B cell (primary cell): ENCODE measurements around the gene NTHL1. TPM values are rescaled to one million over a fixed set of nuclear protein-coding genes. Genes with fewer than 3 reads are reported as not detected.
"Not testable (repeated sequence)": the region's sequence is repeated elsewhere in the genome, so short reads cannot be mapped to it uniquely, and the experiment has no call there.

Experiments
- ATAC-seq: fragments of 200-7000 bp; cut with Tn5 transposase; one replicate; pipeline ENCODE4 v1.10.0; 2021; ENCODE audit warnings: low read depth, mild to moderate bottlenecking, moderate number of reproducible peaks, moderate library complexity
- CTCF ChIA-PET: fragments of 350-600 bp; sonication (Branson Sonifier 250); formaldehyde crosslinking; loops from one replicate; lab custom pipeline; 2021; ENCODE audit warnings: antibody characterized with exemption, inconsistent platforms; lab: Charles Lee
- POLR2A ChIA-PET: fragments of 350-600 bp; sonication (Branson Sonifier 250); formaldehyde crosslinking; loops from one replicate; lab custom pipeline; 2021; ENCODE audit warnings: antibody characterized with exemption; lab: Charles Lee
- DNase-seq: peaks from one replicate; pipeline ENCODE4 v3.0.0; 2013
- H2AFZ ChIP-seq: 2 replicates; pipeline ENCODE4 v1.6.1; 2012; ENCODE audit warnings: mild to moderate bottlenecking, low read depth, low read length; ENCODE audit not compliant: insufficient read depth, poor library complexity, severe bottlenecking
- H3K27ac ChIP-seq, 2 donors: 1 replicate in 1 of 2; 2 replicates in 1 of 2; pipeline ENCODE4 v1.5.1; 2012 to 2013; ENCODE audit warnings: low read length in 2 of 2, mild to moderate bottlenecking in 2 of 2, moderate library complexity in 1 of 2
- H3K27me3 ChIP-seq, 4 experiments: fragments of 200-600 bp in 1 of 4; sonication (generic) in 1 of 4; replicated peaks in 1 of 4; 1 replicate in 2 of 4; 2 replicates in 2 of 4; pipeline versions ENCODE4 v1.6.1 to v1.7.0; 2013 to 2016; ENCODE audit warnings: low read length in 3 of 4, mild to moderate bottlenecking in 2 of 4, mixed read lengths in 1 of 4, moderate library complexity in 1 of 4; ENCODE audit not compliant: insufficient read depth in 4 of 4, control insufficient read depth in 3 of 4; ENCODE audit errors: control extremely low read depth in 1 of 4
- H3K36me3 ChIP-seq, 2 experiments: replicated peaks in 1 of 2; 1 replicate in 1 of 2; 2 replicates in 1 of 2; pipeline versions ENCODE4 v1.6.1 to v1.7.1; 2013; ENCODE audit warnings: low read length in 1 of 2; ENCODE audit not compliant: insufficient read depth in 2 of 2, control insufficient read depth in 1 of 2; ENCODE audit errors: control extremely low read depth in 1 of 2, extremely low read depth in 1 of 2
- H3K4me1 ChIP-seq, 2 donors: fragments of 200-600 bp in 1 of 2; sonication (generic) in 1 of 2; 1 replicate in 1 of 2; 2 replicates in 1 of 2; pipeline versions ENCODE4 v1.5.1 to v1.6.1; 2013 to 2017; ENCODE audit warnings: low read length in 2 of 2; ENCODE audit not compliant: control insufficient read depth in 2 of 2, insufficient read depth in 2 of 2
- H3K4me2 ChIP-seq: replicated peaks from 2 replicates; pipeline ENCODE3; 2012; ENCODE audit warnings: mild to moderate bottlenecking, low read depth, low read length; ENCODE audit not compliant: poor library complexity, severe bottlenecking
- H3K4me3 ChIP-seq, 5 experiments: fragments of 200-600 bp in 1 of 5; sonication (generic) in 1 of 5; 1 replicate in 3 of 5; 2 replicates in 2 of 5; pipeline versions ENCODE4 v1.5.1 to v1.7.0; 2011 to 2016; ENCODE audit warnings: low read length in 4 of 5, mild to moderate bottlenecking in 4 of 5, low read depth in 2 of 5, control low read depth in 1 of 5, moderate library complexity in 1 of 5; ENCODE audit not compliant: insufficient read depth in 1 of 5; ENCODE audit errors: control extremely low read depth in 1 of 5, extremely low read depth in 1 of 5
- H3K79me2 ChIP-seq: fragments of 200-600 bp; sonication (generic); one replicate; pipeline ENCODE4 v1.6.0; 2016; ENCODE audit warnings: low read length; ENCODE audit not compliant: control insufficient read depth, insufficient read depth
- H3K9ac ChIP-seq: fragments of 200-600 bp; sonication (generic); 2 replicates; pipeline ENCODE4 v1.6.1; 2017; ENCODE audit warnings: mild to moderate bottlenecking, low read length, moderate library complexity
- H3K9me3 ChIP-seq, 3 donors: one replicate each; pipeline versions ENCODE4 v1.6.1 to v1.7.1; 2013; ENCODE audit warnings: low read length in 2 of 3; ENCODE audit not compliant: control insufficient read depth in 2 of 3, insufficient read depth in 1 of 3; ENCODE audit errors: control extremely low read depth in 1 of 3
- H4K20me1 ChIP-seq: 2 replicates; pipeline ENCODE4 v1.6.0; 2012; ENCODE audit warnings: mild to moderate bottlenecking, low read length; ENCODE audit not compliant: insufficient read depth, control insufficient read depth, poor library complexity, severe bottlenecking
- H3K27ac Mint-ChIP-seq: one replicate; pipeline ENCODE4 v1.8.0; 2021; ENCODE audit warnings: mixed read lengths
- H3K27me3 Mint-ChIP-seq: one replicate; pipeline ENCODE4 v1.8.0; 2021; ENCODE audit warnings: mixed read lengths
- H3K4me1 Mint-ChIP-seq: one replicate; pipeline ENCODE4 v1.8.0; 2021; ENCODE audit warnings: mixed read lengths
- H3K4me3 Mint-ChIP-seq: one replicate; pipeline ENCODE4 v1.8.0; 2021; ENCODE audit warnings: mixed read lengths
- H3K9me3 Mint-ChIP-seq: one replicate; pipeline ENCODE4 v1.8.0; 2022; ENCODE audit warnings: mixed read lengths; ENCODE audit not compliant: insufficient read depth
- EZH2 ChIP-seq: IDR thresholded peaks from 2 replicates; pipeline ENCODE4 v1.6.1; 2012; ENCODE audit warnings: borderline replicate concordance, low read depth, mild to moderate bottlenecking, moderate library complexity, low read length; ENCODE audit not compliant: insufficient read depth, poor library complexity, severe bottlenecking
- WGBS: methylation state at CpG from one replicate; pipeline ENCODE4 v1.1.5; 2013; ENCODE audit warnings: missing lambda C conversion rate; ENCODE audit not compliant: insufficient coverage; 5-methylcytosine and 5-hydroxymethylcytosine counted together
- intact Hi-C: fragments of 100-400 bp; cut with micrococcal nuclease; formaldehyde crosslinking; loops from one replicate; pipeline ENCODE4 v1.10.0; 2022
- polyA plus RNA-seq: library from polyadenylated mRNA; depleted of rRNA; stranded (reverse); fragments of >200 nt; gene quantifications from 2 replicates; pipeline ENCODE4 v1.2.3, GENCODE V29; 2012
- total RNA-seq, 2 donors: library from RNA; stranded (reverse); fragments of 120-200 nt in 1 of 2; gene quantifications; 1 replicate in 1 of 2; 2 replicates in 1 of 2; pipeline versions ENCODE4 v1.2.3 to v1.2.4, GENCODE V29; 2013 to 2022
- TF ChIP-seq, protein P1 (sequence below): fragments of 200-600 bp; IDR thresholded peaks from one replicate; pipeline ENCODE4 v1.8.0; 2022; ENCODE audit warnings: antibody characterized with exemption, mild to moderate bottlenecking

NTHL1 gene
- total and polyA plus RNA-seq, 2 donors (not counting 1 experiment from before 2014, with no cell fraction given) = 17.5 to 27.6 TPM

DNA sequence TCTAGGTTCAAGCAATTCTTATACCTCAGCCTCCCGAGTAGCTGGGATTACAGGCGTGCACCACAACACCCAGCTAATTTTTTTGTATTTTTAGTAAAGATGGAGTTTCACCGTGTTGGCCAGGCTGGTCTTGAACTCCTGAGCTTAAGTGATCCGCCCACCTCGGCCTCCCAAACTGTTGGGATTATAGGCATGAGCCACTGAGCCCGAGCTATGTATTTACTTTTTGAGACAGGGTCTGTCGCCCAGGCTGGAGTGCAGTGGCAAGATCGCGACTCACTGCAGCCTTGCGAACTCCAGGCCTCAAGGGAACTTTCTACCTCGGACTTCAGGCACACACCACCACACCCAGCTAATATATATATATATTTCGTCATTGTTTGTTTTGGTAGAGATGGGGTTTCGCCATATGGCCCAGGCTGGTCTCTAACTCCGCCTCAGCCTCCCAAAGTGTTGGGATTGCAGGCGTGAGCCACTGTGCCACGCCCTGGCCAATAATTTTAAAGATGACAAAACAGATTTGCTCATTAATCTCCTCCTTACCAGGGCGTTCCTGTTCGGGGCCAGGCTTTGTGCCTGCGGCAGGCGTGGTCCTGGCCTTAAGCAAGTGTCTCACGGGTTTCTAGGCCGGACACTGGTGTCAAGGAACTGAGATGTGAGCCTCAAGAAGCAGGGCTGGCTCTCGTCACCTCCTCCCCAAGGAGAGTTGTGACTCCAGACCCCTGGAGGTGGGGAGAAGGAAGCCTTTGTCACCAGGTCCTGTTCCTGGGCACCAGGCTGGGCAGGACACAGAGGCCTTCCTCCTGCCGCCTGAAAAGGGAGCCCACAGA is 32.3 kb downstream of the NTHL1 start:
- intact Hi-C loops = no loop called here
- Histone ChIP-seq H3K27me3 (peaks cover 0 to 21% (median 6%) of the 10 kb centered on the region in 4 experiments), H3K36me3 (no peaks in the 10 kb centered on the region), H3K4me1 (peaks cover 12 to 15% of the 10 kb centered on the region in 2 donors), H3K79me2 (peaks cover 3% of the 10 kb centered on the region), H3K4me3 (no peak overlapping the region), H3K27ac (no peak overlapping the region), H3K4me2 (no peak overlapping the region), H3K9ac (no peak overlapping the region), H4K20me1 (no peaks in the 10 kb centered on the region), H2AFZ (no peak overlapping the region), H3K9me3 (no peaks in the 10 kb centered on the region)
- DNase-seq (no peak), ATAC-seq (no peak)
- 92% methylated on average over 18 of the region's 24 CpGs for WGBS
- Mint-ChIP-seq H3K27me3 (peaks cover 11% of the 10 kb centered on the region), H3K4me3 (no peak overlapping the region), H3K27ac (no peak overlapping the region), H3K9me3 (no peaks in the 10 kb centered on the region), H3K4me1 (peaks cover 1% of the 10 kb centered on the region)
- ChIA-PET CTCF (interaction anchor here (0.6 kb wide), 1 partner anchor 139 kb away, joined by 3 read pairs; no protein-coding TSS in a partner anchor), POLR2A (no interaction called here)
- TF ChIP-seq EZH2 = no peak
- TF ChIP-seq, protein P1, sequence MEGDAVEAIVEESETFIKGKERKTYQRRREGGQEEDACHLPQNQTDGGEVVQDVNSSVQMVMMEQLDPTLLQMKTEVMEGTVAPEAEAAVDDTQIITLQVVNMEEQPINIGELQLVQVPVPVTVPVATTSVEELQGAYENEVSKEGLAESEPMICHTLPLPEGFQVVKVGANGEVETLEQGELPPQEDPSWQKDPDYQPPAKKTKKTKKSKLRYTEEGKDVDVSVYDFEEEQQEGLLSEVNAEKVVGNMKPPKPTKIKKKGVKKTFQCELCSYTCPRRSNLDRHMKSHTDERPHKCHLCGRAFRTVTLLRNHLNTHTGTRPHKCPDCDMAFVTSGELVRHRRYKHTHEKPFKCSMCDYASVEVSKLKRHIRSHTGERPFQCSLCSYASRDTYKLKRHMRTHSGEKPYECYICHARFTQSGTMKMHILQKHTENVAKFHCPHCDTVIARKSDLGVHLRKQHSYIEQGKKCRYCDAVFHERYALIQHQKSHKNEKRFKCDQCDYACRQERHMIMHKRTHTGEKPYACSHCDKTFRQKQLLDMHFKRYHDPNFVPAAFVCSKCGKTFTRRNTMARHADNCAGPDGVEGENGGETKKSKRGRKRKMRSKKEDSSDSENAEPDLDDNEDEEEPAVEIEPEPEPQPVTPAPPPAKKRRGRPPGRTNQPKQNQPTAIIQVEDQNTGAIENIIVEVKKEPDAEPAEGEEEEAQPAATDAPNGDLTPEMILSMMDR = no peak

DNA sequence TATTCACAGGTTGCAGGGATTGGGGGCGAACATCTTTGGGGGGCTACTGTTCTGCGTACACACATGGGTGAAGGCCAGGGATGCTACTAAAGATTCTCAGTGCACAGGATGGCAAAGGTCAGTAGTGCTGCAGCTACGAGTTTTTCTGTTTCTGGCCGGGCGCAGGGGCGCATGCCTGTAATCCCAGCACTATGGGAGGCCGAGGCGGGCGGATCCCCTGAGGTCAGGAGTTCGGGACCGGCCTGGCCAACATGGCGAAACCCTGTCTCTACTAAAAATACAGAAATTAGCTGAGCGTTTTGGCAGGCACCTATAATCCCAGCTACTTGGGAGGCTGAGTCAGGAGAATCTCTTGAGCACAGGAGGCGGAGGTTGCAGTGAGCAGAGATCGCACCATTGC is 34.1 kb downstream of the NTHL1 start:
- Histone ChIP-seq H3K4me3 (no peak overlapping the region), H3K36me3 (no peaks in the 10 kb centered on the region), H3K4me1 (peaks cover 13 to 16% of the 10 kb centered on the region in 2 donors), H4K20me1 (peaks cover 7% of the 10 kb centered on the region), H2AFZ (no peak overlapping the region), H3K9me3 (no peaks in the 10 kb centered on the region), H3K9ac (no peak overlapping the region), H3K27me3 (peaks cover 0 to 7% (median 0%) of the 10 kb centered on the region in 4 experiments), H3K4me2 (no peak overlapping the region), H3K27ac (no peak overlapping the region), H3K79me2 (peaks cover 15% of the 10 kb centered on the region)
- no peaks in the 10 kb centered on the region for H3K9me3 Mint-ChIP-seq
- DNase-seq = no peak
- ATAC-seq = no peak
- CTCF ChIA-PET = interaction anchor here (1.2 to 2.8 kb wide), 2 partner anchors 9 kb away, joined by 3 to 10 read pairs; no protein-coding TSS in a partner anchor
- H3K27ac Mint-ChIP-seq = no peak overlapping the region
- no peak for TF ChIP-seq EZH2
- TF ChIP-seq, protein P1 = no peak
- H3K27me3 Mint-ChIP-seq = peaks cover 3% of the 10 kb centered on the region
- H3K4me3 Mint-ChIP-seq = no peak overlapping the region
- intact Hi-C loops = no loop called here
- H3K4me1 Mint-ChIP-seq = peaks cover 10% of the 10 kb centered on the region
- WGBS = 95% methylated on average over 13 of the region's 15 CpGs
- POLR2A ChIA-PET = no interaction called here

DNA sequence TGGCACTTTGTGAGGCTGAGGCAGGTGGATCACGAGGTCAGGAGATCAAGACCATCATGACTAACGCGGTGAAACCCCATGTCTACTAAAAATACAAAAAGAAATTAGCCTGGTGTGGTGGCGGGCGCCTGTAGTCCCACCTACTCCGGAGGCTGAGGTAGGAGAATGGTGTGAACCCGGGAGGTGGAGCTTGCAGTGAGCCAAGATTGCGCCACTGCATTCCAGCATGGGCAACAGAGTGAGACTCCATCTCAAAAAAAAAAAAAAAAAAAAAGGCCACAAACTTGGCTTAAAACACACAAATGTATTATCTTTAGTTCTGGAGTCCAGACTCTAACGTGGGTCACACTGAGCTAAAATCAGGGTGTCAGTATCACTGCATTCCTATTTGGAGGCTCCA is 35.9 kb downstream of the NTHL1 start:
- Histone ChIP-seq H3K79me2 (peaks cover 33% of the 10 kb centered on the region), H4K20me1 (peaks cover 25% of the 10 kb centered on the region), H3K4me1 (peaks cover 30 to 34% of the 10 kb centered on the region in 2 donors)
- 78% methylated on average over 5 of the region's 9 CpGs for WGBS
- H3K27me3 ChIP-seq, H3K36me3 ChIP-seq, H3K4me3 ChIP-seq, H3K27me3 Mint-ChIP-seq, H3K9ac ChIP-seq, H3K4me2 ChIP-seq, H2AFZ ChIP-seq, H3K9me3 ChIP-seq, ATAC-seq, H3K4me3 Mint-ChIP-seq, H3K9me3 Mint-ChIP-seq, H3K27ac ChIP-seq, intact Hi-C loops, H3K27ac Mint-ChIP-seq, DNase-seq: not testable (repeated sequence)
- POLR2A ChIA-PET = interaction anchor here (0.7 kb wide), 1 partner anchor 9 kb away, joined by 5 read pairs; no protein-coding TSS in a partner anchor
- peaks cover 27% of the 10 kb centered on the region for H3K4me1 Mint-ChIP-seq
- CTCF ChIA-PET = interaction anchor here (0.6 to 2.8 kb wide), 4 partner anchors 7 to 129 kb away, joined by 3 to 10 read pairs (median 5); no protein-coding TSS in a partner anchor
